NCI-H2196 treated with DMSO at 0.1 percent for 48 hours (cell line): ENCODE data around the gene DMXL1.
"Not testable (repeated sequence)": the region's sequence is repeated elsewhere in the genome, so short reads cannot be mapped to it uniquely, and the experiment has no call there.

Experiments
- DNase-seq: peaks from one replicate; lab custom pipeline; 2025; ENCODE audit not compliant: unreplicated experiment; lab: John Stamatoyannopoulos, UW

DMXL1 gene

GRCh38 chr5:119123280-119123679 lies 52.4 kb downstream of the DMXL1 start:
- DNase-seq = no peak

- DNase-seq = no peak
These were observed 58.9 kb downstream of the DMXL1 start for GRCh38 chr5:119129770-119130169.

GRCh38 chr5:119131530-119132304 lies 60.8 kb downstream of the DMXL1 start:
- DNase-seq = no peak

GRCh38 chr5:119135743-119136142 lies 64.9 kb downstream of the DMXL1 start:
- not testable (repeated sequence) for DNase-seq

- DNase-seq = no peak
These were observed 65.9 kb downstream of the DMXL1 start for GRCh38 chr5:119136666-119137318.

DNA sequence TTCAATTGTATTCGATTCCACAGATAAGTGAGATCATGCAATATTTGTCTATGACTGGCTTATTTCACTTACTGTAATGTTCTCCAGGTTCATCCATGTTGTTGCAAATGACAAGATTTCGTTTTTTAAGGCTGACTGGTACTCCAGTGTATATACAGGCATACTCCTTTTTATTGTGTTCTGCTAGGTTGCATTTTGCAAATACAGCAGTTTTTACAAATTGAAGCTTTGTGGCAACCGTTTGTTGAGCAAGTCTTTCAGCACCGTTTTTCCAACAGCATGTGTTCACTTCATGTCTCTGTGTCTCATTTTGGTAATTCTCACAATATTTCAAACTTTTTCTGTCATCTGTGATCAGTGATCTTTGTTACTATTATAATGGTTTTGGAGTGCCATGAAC lies 82.7 kb downstream of the DMXL1 start:
- no peak for DNase-seq

GRCh38 chr5:119158144-119158543 lies 87.3 kb downstream of the DMXL1 start:
- no peak for DNase-seq

DNA sequence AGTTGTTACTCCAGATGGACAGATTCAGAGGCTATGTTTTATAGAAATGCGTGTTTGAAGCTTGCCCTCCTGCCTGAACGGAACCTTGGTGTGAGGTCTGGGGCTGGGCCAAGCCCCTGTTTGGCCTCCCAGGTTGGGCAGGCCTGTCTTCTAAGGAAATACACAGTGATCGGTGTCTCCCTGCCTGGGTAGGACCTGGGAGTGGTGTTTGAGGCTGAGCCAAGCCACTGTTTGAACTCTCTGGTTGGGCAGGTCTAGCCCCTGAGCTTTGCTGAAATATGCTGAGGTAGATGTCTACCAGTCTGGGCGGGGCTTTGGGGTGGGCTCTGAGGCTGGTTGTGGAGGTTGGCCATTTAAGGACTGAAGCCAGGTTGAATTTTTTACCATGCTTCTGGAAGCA lies 90.5 kb downstream of the DMXL1 start:
- DNase-seq = no peak

DNA sequence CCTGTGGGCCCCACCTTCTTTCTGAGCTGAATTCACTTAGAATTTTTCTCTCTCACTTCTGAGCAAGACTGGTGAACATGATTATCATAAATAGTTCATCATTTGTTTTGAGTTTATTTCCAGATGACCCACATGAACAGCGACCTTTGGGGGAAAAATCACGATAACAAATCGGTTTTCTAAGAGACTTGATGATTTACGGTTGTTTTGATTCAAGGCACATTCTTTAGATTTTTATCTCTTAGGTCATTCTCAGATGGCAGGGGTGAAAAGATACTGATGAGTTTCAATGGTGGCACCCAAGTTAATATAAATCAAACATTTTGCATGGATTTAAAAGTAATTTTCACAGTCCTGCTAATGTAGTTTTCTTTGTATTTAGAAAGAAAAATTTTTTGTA lies 95.1 kb downstream of the DMXL1 start:
- DNase-seq = no peak

- no peak for DNase-seq
These were observed 97.5 kb downstream of the DMXL1 start for GRCh38 chr5:119168401-119168800.

DNA sequence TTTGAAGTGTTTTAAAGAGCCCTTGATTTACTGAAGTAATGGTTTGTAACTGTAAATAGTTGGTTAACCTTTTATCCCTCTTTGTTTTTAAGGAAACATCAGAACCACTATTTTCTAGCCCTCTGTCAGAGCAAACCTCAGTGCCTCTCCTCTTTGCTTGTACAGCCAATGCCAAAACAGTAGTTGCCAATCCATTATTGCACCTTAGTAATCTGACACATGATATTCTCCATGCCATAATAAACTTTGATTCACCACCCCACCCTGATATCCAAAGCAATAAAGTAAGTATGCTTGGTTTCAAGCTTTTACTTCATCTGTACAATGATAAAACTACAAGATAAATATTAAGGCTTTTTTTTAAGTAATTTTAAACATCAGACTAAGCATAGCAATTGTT lies 100.8 kb downstream of the DMXL1 start:
- no peak for DNase-seq

GRCh38 chr5:119174578-119175163 lies 103.8 kb downstream of the DMXL1 start:
- DNase-seq = no peak

DNA sequence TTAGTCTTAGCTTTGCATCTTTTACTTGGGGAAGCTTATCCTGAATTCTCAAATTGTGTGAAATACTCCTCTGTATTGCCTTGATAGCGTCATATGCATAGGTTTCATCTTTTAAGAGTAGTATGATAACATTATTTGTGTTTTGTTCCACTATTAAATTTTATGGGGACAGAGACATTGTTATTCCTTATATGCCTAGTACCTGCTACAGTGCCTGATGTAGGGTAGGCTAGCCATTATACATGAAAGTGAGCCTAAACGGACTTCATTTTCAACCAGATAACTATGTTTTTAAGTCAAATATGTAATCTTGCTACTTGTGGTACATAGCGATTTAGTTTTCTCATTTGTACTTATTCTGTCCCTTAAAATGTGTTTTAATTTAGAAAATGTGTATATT lies 105.9 kb downstream of the DMXL1 start:
- DNase-seq = no peak

GRCh38 chr5:119177226-119177625 lies 106.3 kb downstream of the DMXL1 start:
- no peak for DNase-seq

GRCh38 chr5:119178435-119178834 lies 107.5 kb downstream of the DMXL1 start:
- no peak for DNase-seq

DNA sequence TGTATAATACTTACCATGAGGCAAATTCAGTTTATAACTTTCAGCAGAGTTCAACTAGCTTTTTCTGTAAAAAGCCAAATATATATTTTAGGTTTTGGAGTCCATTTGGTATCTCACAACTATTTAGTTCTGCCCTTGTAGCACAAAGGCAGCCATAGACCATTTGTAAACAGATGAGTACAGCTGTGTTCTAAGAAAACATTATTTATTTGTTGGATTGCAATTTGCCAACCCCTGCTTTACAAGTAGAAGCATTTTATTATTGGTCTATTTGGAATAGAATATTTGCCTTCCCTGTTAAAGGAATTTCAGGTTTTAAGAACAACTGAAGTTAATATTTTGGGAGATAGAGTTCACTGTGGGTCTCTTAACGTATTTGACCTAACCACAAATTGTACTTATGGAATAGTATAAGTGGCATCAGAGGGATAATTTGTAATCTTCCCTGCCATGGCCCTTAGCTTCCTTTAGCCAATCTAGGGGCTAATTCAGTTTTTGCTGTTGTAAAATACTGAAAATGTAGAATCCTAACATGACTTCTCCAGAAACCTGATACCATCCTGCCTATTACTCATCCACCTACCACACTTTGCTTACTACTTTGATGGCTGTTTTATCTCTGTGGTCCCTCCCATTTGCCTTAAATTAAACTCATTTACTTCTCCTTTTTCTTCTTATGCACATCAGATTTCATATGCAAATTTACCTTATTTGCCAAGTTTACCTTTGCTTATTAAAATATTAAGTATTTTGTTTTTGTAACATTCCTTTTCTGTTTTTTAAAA lies 109.2 kb downstream of the DMXL1 start:
- no peak for DNase-seq

GRCh38 chr5:119185512-119185911 lies 114.6 kb downstream of the DMXL1 start:
- not testable (repeated sequence) for DNase-seq

DNA sequence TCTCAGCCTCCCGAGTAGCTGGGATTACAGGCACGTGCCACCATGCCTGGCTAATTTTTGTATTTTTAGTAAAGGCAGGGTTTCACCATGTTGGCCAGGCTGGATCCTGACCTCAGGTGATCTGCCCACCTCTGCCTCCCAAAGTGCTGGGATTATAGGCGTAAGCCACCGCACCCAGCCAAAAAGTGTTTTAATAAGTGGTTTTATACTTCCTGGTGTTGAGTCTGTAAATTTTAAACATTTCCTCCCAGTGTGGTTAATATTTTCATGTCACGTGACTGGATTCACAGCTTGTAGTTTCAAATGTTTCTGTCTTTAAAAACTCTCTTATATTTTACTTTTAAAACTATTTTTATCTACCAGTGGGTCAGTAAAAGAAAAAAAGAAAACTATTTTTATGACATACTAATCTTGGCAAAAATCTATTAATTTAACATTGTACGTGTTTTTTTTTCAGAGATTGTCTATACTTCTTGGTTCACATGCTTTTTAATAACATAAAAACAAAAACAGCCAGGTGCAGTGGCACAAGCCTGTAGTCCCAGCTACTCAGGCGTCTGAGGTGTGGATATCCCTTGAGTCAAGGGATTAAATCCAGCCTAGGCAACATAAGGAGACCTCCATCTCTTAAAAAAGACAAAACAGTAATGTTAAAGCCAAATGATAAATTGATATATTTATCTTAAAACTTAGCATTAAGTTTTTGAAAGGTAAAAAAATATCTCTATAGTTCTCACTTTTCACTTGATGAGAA lies 117.1 kb downstream of the DMXL1 start:
- no peak for DNase-seq

GRCh38 chr5:119190470-119191095 lies 119.7 kb downstream of the DMXL1 start:
- DNase-seq = no peak

DNA sequence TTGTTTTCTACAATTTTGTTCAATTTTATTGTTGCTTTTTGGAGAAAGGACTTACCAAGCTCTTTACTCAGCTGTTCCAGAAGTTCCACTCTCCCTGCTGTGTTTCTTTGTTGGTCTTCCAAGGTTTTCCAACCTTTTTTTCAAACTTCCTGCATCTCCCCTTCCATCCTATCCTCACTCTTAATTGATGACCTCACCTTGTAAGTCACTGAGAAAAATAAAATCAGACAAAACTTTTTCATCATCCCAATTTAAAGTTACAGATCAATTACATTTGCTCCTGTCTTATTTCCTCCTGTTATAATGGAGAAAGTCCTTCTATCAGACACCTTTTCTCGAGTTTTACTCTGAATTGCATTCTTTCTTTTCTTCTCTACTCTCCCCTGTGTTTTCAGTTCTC lies 121.1 kb downstream of the DMXL1 start:
- DNase-seq = no peak
